Stimulated activated CD4-positive, alpha-beta T cell treated with anti-CD3 and anti-CD28 coated beads, Interleukin-4, amount 100 ng/mL, for 1 hour (primary cell): Measurements from ENCODE around the gene PRKN.

Experiments used
- DNase-seq: peaks from one replicate; pipeline ENCODE4 v3.0.0-alpha.2; 2020

The PRKN gene

DNA sequence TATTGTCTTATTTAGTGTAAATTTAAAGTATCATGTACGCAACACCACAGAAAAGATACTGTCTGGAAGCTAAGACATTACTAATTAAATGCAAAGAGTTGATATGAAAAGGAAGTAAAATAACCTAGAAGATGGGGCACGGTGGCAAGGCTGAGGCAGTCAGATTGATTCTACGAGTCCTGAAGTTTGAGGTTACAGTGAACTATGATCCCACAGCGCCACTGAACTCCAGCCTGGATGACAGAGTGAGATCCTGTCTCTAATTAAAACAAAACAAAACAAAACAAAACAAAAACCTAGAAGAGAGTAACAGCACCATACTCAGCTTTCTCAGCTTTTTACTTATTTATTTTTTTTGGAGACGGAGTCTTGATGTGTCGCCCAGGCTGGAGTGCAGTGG, 199.0 kb downstream of the PRKN start:
- no peak for DNase-seq

DNA sequence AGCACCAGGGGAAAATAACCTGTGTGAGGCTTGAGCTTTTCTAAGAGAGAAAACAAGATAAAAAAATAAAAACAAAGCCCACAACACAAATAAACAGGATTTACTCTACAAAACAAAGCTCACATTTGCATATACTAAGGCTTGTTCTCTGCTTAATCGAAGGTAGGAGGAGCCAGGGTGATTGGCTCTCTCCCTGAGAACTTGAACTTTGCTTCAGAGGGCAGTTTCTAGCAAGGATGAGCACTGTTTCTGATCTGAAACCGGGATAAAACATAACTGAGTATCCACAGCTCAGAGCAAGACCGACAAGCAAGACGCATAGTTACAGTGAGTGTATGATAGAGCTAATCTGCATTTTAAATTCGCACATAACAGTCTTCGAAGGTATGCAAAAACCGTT, 200.6 kb downstream of the PRKN start:
- DNase-seq: no peak

DNA sequence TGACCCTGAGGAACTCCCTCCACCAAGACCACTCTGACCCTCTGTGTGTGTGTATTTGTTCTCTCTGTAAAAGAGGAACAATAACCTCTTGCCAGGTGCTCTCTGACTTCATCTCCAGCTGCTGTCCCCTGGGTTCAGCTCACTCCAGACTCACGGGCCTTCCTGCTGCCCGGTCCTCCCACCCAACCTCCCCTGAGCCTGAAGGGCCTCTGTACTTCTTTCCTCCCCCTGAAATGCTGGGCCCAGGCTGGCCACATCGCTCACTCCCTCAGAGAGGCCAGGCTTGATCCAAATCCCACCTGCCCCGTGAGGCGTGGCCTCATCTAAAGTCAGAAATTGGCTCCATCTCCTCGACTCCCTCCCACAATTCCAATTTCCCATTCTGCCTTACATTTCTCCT, 202.4 kb downstream of the PRKN start:
- DNase-seq: no peak

DNA sequence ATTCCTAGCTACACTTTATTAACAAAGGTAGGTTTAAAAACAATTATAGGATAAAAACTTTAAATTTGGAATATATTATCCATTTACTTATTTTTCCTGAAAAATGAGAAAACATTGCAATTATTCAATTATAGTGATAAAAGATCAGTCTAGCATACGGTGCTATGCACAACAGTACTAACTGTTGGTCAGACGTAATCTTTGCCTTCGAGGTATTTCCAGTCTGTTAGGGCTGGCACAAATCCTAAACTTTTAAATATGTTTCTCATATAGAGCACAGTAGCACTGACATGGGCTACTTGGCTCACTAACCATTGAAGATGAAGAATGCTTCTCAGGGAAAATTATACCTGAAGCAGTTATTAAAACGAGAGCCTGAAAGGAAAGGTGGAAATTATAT, 214.8 kb downstream of the PRKN start:
- no peak for DNase-seq

DNA sequence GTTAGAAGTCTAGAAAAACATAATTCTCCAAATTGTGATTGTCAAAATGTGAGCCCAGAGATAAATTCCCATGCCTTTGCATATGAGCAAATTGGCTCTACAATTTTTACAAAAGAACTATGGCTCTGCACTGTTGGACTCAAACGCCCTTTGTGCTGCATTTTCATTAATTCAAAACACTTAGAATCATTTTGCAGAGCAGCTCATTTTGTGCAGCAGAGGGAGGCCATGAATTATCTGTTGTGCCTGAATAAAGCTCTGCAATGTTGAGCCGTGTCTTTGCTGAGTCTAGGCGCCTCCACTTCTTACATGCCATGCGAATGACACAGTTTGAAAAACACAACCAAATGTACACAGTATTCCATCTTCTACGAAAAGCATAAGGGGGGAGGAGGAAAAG, 230.2 kb downstream of the PRKN start:
- no peak for DNase-seq

DNA sequence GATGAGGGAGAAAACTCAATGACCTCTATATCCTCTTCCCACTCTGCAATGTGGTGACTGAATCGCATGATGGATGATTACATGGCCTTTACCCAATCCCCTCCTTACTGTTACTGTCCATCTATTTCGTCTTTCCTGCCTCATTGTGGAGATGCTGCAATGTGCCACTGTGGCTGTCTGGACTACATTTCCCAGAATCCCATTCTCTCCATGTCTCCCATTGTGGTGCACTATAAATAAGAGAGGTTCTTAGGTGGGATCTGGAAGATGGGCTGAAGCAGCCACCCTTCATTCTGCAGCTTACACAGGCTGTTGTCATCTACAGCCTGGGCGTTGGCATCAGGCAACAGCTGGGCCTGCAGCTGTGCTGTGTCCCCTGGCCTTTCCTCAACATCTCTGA, 233.6 kb downstream of the PRKN start:
- DNase-seq: no peak

DNA sequence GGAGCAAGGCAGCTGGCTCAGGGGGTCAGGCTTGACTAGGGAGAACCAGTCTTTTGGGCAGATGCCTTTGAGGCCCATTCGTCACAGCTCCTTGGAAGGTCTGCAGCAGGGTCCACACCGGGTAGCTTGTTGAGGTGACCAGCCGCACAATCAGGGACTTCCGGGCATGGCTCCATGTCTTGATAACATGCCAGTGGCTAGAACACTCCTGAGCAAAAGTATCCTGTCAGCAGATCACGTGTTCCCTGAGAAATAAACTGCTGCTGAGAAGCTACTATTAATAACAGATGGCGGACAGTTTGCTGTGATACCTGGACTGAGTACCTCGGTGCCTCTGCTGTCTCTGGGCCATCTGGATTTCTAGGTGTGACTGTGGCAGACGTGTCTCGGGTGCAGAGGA, 235.9 kb downstream of the PRKN start:
- DNase-seq: no peak

DNA sequence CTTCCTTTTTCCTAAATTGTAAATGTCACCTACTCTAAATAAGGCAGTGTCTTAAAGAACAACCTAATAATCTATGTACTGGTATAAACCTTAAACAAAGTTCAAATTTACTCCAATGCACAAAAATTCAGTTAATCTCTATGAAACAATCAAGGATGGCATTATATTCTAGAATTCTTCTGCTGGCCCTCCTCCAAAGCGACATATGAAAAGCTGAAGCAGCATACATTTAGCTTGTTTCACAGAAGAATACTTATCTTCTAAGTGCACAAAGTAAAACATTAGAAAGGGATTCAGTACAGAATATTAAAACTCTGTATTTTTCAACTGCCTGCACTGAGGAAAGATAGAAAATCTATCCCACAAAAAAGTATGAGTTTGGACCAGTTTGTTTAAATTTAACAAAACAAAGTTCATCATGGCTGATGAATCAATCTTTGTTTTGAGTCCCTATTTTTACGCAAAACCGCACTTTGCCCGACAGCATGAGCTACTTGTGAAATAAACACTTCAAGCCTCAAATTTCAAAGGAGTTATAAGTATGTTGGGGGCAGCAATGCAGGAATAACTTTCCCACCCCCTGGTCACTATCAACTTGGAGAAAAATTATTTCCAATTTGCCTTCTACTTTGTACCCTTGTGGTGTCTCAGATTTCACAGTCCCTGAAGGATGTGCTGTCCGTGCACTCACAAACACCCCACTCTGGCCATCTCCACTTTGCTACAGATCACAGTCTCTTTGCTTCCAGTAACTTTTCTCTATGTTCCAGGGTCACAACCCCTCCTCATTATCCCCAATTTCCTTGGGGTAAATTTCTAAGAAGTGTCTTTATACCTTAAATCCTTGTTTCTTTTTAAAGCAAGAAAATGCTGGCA, 238.2 kb downstream of the PRKN start:
- DNase-seq: no peak

DNA sequence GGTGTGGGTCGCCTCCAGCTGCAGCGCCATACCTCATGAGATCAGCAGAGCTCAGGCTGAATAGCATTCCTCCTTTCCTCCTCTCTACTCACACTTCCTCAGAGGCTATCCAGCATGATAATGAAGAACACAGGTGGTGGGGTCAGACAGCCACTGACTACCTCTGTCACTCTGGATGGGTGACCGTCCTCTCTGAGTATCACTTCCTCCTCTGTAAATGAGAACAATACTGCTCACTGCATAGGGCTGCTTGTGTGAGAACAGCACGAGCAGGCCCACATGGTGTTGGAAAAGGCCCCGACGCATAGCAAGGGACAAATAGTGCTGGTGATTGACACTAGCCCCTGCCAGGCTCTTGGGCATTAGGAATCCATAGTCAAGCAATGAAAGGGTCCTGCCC, 239.1 kb downstream of the PRKN start:
- DNase-seq: no peak

DNA sequence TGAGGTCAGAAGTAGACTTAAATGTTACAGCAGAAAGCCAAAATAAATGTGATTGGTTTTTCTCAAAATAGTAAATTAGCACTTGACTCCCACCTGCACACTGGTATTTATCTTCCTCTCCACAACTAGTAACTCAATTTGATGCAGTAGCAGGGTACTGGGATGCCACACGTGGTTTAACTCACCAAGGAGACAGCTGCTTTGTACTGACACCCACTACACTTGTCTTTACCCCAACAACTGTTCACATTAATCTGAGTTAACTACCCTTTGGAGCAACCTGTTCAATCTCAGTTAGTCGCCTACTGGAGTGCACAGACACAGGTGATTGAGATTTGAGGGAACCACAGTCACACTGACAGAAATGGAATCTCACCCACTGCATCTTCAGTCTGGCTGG, 242.1 kb downstream of the PRKN start:
- no peak for DNase-seq

DNA sequence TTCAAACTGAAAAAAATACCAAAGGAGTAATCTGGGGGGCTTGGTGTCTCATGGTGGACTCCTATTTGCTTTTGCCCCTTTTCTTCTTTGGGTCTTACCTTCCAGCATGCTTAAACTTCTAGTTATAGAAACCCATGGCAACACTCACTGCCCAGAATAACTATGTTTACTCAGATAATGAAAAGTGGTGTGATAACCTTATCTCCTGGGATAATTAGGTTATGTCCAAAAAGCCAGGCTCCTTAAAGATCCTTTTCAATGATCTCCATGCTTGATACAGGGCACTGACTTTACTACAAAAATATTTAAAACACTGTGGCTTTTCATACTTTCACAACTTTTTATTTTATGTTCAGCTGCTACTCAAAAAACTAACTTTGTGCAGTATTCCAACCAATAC, 245.6 kb downstream of the PRKN start:
- no peak for DNase-seq

DNA sequence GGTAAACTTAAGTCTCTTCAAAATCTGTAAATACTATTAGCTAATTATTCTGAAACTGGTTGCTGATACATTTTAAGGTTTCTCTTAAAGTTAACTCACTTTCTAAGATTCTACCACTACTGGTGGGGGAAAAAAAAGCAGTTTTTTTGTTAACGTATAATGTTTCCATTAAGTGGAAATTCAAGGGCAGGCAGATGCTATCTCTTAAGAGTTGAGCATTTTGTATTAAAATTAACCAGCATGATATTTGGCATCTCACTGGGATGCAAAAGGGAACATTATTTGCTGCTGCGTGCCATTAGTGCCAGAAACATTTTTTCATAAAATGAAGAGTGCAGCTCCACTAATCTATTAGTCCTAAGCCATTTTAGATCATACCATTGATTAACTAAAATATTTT, 246.2 kb downstream of the PRKN start:
- DNase-seq: no peak

DNA sequence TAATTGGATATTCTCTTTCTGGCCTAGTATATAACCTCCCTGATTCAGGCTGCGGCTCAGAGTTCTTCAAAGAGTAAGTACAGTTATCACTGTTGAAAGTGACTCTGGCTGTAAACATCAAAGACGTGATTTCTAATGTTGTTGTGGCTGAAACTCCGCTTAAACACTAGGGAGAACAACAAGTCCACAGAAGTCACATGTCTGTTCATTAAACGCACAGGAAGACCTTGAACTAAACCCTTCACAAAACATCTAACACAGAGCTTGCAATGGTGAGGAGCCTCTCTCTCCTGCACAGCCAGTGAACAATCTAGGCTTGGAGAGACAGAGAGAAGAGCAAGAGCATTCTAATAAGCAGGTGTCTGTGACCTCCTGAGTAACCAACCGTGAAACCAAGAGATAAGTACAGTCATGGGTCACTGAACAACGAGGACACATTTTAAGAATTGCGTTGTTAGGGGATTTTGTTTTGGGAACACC, 249.3 kb downstream of the PRKN start:
- DNase-seq: no peak

DNA sequence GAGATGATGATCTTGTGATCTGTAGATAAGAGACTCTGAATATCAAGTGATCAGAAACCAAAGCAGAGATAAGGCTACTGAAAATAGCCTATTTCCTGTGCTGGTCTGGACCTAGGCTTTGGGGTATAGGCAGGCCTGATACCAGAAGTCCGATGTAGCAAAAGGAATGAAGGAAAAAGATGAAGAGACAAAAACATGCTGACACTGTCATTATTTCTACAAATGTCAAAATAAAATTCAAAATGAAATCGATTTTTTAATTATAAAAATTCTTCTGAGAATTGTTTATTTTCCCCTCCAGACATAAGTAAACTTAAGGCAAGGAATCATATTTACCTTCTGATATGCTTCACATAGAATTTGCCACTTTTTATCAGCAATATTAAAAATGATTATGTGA, 252.8 kb downstream of the PRKN start:
- no peak for DNase-seq

DNA sequence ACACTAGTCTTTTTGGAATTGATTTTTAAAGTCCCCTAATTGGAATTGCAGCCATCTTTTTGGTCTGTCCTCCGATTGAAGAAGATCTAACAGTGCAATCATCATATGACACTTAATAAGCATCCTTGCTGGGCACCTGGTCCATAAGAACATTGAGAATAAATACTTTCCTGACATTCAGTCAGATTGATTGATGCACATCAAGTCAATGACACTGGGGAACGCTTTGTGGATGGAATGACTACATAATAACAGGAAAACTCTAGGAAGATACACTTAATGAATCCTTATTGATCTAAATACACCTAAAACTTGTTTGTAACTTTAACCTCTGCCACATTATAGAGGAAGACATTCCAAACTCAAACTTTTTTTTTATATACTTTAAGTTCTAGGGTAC, 255.7 kb downstream of the PRKN start:
- no peak for DNase-seq

DNA sequence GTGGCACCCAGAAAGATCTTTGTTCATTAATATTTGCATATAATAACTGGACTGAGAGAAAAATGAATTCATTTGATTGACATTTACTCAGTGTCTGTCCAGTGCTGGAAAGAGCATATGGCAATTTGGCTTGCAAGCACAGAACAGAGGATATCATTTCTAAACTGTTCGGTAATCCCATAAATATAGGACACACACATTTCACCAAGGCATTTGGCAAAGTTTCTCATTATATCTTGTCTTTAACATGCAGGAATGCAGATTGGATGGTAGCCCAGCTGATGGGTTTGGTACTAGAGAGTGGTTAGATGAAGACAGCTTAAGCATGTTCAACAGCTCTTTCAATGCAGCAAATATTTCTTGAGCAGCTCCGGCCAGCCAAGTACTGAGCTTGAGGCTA, 259.2 kb downstream of the PRKN start:
- DNase-seq: no peak

DNA sequence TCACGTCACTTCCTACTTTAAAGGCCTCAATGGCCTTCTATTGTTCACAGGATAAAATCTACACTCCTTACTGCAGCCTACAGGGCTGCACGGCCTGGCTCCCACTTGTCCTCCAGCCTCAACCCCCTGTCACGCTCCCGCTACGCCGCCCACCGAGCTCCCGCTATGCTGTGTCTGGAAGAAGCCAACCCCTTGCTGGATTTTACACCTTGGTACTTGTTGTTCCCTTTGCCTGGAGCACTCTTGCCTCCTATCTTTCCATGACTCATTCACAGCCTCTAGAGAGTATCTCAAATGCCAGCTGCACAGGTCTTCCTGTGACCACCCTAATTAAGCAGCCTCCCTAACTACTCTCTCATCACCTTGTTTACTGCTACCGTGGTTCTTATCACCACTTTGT, 259.9 kb downstream of the PRKN start:
- no peak for DNase-seq

DNA sequence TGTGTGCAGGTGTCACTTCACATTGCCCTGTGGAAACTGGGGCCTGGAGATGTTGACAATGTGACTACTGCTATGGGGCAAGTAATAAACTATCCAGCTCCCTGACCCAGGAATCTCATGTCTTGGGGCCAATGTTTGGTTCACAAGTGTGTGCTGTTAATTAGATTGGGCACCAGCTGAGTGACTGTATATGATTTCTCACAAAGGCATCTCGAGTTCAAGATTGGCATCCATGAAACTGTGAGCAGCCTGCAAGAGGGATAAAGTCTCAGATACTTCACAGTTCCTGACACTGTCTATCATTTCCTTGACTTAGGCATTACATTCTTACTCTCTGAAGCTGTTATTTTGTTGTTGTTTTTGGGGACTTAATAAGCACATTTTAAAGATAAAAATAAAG, 264.0 kb downstream of the PRKN start:
- no peak for DNase-seq

DNA sequence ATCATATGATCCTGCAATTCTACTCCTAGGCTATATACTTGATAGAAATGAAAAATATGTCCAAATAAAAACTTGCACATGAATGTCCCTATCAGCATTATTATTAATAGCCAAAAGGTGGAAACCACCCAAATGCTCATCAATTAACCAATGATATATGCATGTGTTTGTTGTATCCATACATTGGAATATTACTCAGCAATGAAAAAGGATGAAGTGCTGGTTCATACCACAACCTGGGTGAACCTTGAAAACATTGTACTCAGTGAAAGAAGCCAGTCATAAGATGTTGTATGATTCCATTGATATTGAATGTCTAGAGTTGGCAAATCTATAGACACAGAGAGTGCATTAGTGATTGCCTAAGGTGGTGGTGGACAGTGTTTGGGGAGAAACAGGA, 267.6 kb downstream of the PRKN start:
- no peak for DNase-seq

DNA sequence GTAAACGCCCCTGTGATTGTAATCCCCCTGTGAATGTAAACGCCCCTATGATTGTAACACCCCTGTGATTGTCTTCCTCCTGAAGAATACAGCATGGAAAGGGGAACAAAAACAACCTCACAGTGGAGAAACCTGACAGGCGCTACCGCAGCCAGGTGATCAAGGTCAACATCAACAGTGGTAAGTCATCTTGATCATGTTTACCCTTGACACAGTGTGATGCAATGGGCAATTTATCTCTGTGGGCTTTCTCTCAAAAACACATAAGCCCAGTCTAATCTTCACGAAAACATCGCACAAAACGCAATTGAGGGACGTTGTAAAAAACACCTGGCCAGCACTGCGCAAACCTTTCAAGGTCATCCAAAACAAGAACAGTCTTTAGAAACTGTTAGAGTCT, 277.2 kb downstream of the PRKN start:
- DNase-seq: no peak

DNA sequence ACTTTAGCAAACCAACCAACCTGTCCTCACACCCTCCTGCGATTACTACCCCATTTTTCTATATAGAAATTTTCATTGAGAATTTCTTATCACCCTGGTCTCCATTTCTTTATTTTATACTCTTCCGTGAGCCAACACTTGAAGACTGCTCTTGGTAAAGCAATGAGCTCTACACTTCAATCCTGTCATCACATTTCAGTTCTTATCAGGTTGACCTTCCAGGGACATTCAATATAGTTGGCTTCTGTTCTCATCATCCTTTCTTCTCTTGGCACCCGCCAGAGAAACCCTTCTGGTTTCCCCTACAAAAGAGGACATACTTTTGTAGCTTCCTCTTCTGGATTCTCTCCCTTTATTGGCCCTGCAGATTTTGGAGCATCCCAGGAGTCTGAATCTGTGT, 279.3 kb downstream of the PRKN start:
- DNase-seq: no peak

DNA sequence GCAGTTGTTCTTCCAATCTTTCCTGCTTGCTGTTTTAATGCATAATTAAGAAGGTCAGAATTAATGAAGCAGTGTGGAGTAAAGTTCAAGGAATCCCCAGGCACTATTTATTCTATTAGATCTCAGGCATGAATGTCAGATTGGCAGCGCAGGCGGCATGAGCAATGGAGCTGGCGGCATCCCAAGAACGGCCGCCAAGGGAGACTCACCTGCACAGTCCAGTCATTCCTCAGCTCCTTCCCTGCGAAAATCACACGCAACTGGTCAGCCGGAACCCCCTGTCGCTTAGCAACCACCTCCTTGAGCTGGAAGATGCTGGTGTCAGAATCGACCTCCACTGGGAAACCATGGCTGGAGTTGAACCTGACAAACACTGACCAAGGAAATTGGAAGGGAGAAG, 284.5 kb downstream of the PRKN start:
- DNase-seq: no peak

DNA sequence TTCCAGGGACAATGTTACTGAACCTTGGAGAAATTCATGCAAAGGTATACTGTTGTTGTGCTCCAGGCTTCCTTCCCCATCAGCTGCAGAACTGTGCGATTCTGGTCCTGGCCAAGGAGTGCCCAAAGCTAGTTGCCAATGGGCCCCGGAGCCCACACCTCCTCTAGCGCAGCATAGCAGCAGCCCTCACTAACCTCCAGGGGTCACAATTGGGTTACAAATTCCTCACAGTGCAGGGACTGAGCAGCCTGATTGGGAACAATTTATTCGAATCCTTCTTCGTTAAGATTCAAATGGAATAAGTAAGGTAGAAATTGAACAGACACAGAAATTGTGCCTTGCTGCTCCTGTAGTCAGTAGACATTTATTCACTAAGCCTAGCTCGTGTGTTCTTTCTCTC, 284.9 kb downstream of the PRKN start:
- no peak for DNase-seq

DNA sequence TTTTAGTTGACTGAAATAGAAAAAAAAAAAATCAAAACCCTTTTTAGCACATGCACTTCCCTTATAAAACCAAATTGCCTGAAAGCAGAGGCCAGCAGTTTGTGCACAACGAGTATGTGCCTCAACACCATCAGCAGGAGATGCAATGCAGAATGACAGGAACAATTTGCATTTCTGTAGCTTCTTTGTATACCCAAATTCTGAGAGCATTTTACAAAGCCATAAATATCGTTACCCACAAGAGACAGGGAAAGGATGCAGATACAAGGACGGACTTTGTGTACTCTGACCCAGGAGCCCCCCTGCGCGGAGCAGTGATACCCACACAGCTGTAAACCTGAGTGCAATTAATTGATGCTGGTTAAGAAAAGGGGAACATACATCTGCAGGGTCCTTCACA, 285.6 kb downstream of the PRKN start:
- DNase-seq: no peak

DNA sequence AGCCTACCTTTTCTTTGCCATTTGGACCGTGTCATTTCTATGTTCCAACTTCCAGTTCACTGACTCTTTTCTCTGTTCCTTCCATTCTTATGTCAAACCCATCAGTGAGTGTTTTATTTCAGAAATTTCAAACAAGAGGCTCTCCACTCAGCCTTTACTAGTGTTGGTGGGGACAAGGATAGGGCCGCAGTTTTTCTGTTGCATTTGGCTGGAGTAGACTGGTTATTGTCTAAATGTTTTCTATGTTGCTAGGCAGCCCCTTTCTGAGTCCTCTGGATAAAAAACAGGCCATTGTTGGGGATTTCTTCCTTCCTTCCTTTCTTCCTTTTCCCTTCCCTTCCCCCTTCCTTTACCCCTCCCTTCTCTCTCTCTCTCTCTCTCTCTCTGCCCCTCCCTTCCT, 288.6 kb downstream of the PRKN start:
- DNase-seq: no peak
